Stimulated activated CD4-positive, alpha-beta T cell treated with anti-CD3 and anti-CD28 coated beads, Interleukin-1b, Interleukin-23, amount 100 ng/mL, for 4 hours (primary cell): Measurements from ENCODE around the gene CCDC57.
"Not testable (repeated sequence)": the region's sequence is repeated elsewhere in the genome, so short reads cannot be mapped to it uniquely, and the experiment has no call there.

Experiments
- DNase-seq, 2 donors: peaks; one replicate each; pipeline ENCODE4 v3.0.0-alpha.2; 2020; ENCODE audit warnings: low read depth in 2 of 2

Gene CCDC57

GRCh38 chr17:82204831-82205719 lies 7.6 kb downstream of the CCDC57 start:
- no peak for DNase-seq

GRCh38 chr17:82203920-82204319 lies 8.7 kb downstream of the CCDC57 start:
- DNase-seq: no peak

GRCh38 chr17:82202981-82203380 lies 9.7 kb downstream of the CCDC57 start:
- no peak for DNase-seq

GRCh38 chr17:82201498-82201910 lies 11.1 kb downstream of the CCDC57 start:
- DNase-seq: no peak

- peak in 1 of 2 donors; percentile 32 for DNase-seq
Measured at GRCh38 chr17:82200743-82201497, 11.7 kb downstream of the CCDC57 start.

- DNase-seq: no peak
Measured at GRCh38 chr17:82200135-82200534, 12.5 kb downstream of the CCDC57 start.

GRCh38 chr17:82199496-82199895 lies 13.1 kb downstream of the CCDC57 start:
- DNase-seq: no peak

- no peak for DNase-seq
Measured at GRCh38 chr17:82198092-82198491, 14.6 kb downstream of the CCDC57 start.

- DNase-seq: no peak
Measured at GRCh38 chr17:82195675-82196672, 16.7 kb downstream of the CCDC57 start.

- DNase-seq: no peak
Measured at GRCh38 chr17:82194765-82195164, 17.9 kb downstream of the CCDC57 start.

GRCh38 chr17:82193520-82194220 lies 19.0 kb downstream of the CCDC57 start:
- DNase-seq: no peak

GRCh38 chr17:82193050-82193449 lies 19.6 kb downstream of the CCDC57 start:
- not testable (repeated sequence) for DNase-seq

GRCh38 chr17:82188001-82188961 lies 24.4 kb downstream of the CCDC57 start:
- DNase-seq: no peak

- DNase-seq: no peak
Measured at GRCh38 chr17:82187500-82187899, 25.1 kb downstream of the CCDC57 start.

- DNase-seq: no peak
Measured at GRCh38 chr17:82186221-82186620, 26.4 kb downstream of the CCDC57 start.

- no peak for DNase-seq
Measured at GRCh38 chr17:82184761-82185160, 27.9 kb downstream of the CCDC57 start.

GRCh38 chr17:82180776-82181528 lies 31.7 kb downstream of the CCDC57 start:
- no peak for DNase-seq

- DNase-seq: no peak
Measured at GRCh38 chr17:82179946-82180475, 32.6 kb downstream of the CCDC57 start.

GRCh38 chr17:82179412-82179811 lies 33.2 kb downstream of the CCDC57 start:
- DNase-seq: no peak
